ENCODE data around the gene SNX17. TPM values are rescaled to one million over a fixed set of nuclear protein-coding genes. Genes with fewer than 3 reads are reported as not detected.
A peak's percentile ranks its signal among the peaks of the same experiment; 100 is the strongest.

Gene SNX17
- total RNA-seq, 4 donors from 2014 or later, result 109 to 148 (median 130) TPM

GRCh38 chr2:27369471-27370025 lies 868 bp upstream of the SNX17 start:
- Histone ChIP-seq H3K36me3 (peaks cover 50% of the 10 kb centered on the region in 2 donors), H3K4me1 (peaks cover 18 to 25% of the 10 kb centered on the region in 2 donors), H3K9me3 (no peaks in the 10 kb centered on the region), H3K27ac (peak overlapping the region; percentile 73 to 83 (median 75)), H3K4me3 (replicated peaks in 1 of 3) (peak overlapping the region; percentile 81 to 94 (median 86)), H3K27me3 (no peaks in the 10 kb centered on the region)
- 3 to 5% methylated on average over 6 to 13 of the region's 18 CpGs for WGBS, 2 donors
- intact Hi-C loops (cut with DNase I), result loop anchor here (2.0 to 5.0 kb wide), 2 partner anchors 13 to 43 kb away; partner anchors contain the start of gene GTF3C2
- no peak for TF ChIP-seq POLR2A (IDR thresholded peaks at IDR 0.05)
- TF ChIP-seq, protein P1, sequence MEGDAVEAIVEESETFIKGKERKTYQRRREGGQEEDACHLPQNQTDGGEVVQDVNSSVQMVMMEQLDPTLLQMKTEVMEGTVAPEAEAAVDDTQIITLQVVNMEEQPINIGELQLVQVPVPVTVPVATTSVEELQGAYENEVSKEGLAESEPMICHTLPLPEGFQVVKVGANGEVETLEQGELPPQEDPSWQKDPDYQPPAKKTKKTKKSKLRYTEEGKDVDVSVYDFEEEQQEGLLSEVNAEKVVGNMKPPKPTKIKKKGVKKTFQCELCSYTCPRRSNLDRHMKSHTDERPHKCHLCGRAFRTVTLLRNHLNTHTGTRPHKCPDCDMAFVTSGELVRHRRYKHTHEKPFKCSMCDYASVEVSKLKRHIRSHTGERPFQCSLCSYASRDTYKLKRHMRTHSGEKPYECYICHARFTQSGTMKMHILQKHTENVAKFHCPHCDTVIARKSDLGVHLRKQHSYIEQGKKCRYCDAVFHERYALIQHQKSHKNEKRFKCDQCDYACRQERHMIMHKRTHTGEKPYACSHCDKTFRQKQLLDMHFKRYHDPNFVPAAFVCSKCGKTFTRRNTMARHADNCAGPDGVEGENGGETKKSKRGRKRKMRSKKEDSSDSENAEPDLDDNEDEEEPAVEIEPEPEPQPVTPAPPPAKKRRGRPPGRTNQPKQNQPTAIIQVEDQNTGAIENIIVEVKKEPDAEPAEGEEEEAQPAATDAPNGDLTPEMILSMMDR (IDR thresholded peaks at IDR 0.05), result no peak
- DNase-seq, result peak; percentile 78 to 79

DNA sequence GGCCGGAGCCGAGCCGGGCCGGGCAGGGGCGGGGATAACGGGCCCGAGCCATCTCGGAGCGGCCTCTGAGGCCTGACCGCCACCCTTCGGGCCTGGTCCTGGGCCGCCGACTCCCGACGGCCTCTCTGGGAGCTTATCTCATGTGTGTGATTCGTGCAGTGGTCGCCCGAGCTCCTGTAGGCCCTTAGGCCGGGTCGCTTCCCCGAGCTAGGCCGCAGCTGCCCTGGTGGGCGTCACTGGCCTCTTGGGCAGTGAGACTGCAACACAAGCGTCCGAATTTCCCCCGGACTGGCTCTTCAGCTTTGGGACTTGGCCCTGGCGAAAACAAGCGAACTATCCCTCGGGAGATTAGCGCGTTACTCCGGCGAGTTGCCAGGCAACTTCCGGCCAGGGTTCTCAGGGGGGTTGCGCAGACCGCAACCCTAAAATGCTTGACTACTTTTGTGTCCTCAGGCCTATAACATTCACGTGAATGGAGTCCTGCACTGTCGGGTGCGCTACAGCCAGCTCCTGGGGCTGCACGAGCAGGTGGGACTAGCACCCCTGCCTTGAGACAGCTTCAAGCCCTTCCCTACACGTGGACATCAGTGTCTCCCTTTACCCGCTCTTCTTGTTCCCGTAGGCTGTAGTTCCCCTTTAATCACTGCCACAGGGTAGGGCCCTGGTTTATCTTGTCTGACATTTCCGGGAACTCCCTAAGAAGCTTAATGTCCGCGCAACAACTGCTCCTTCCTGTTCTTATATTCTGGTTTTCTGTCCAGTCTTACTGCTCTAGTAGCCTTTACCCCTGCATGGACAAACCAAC lies 602 bp downstream of the SNX17 start:
- H3K4me1 ChIP-seq, result peaks cover 18 to 25% of the 10 kb centered on the region in 2 donors
- no peaks in the 10 kb centered on the region for H3K9me3 ChIP-seq
- H3K27ac ChIP-seq, result peak overlapping the region; percentile 24 to 83 (median 82)
- H3K4me3 ChIP-seq (replicated peaks in 1 of 3), result peak overlapping the region; percentile 48 to 94 (median 81)
- no peaks in the 10 kb centered on the region for H3K27me3 ChIP-seq
- intact Hi-C loops (cut with DNase I), result loop anchor here (2.0 kb wide), 1 partner anchor 14 kb away; the partner anchor contains the start of gene GTF3C2
- 1 to 4% methylated on average over 7 to 23 of the region's 46 CpGs for WGBS, 2 donors
- peaks cover 50 to 55% of the 10 kb centered on the region in 2 donors for H3K36me3 ChIP-seq
- TF ChIP-seq POLR2A (IDR thresholded peaks at IDR 0.05), result no peak
- TF ChIP-seq, protein P1 (IDR thresholded peaks at IDR 0.05), result no peak
- DNase-seq, result peak in 1 of 2 donors; percentile 65

GRCh38 chr2:27372937-27373336 lies 2.5 kb downstream of the SNX17 start:
- Histone ChIP-seq H3K27ac (no peak overlapping the region), H3K27me3 (no peaks in the 10 kb centered on the region), H3K4me1 (peaks cover 18 to 26% of the 10 kb centered on the region in 2 donors), H3K9me3 (no peaks in the 10 kb centered on the region), H3K4me3 (replicated peaks in 1 of 3) (no peak overlapping the region), H3K36me3 (peaks cover 52 to 54% of the 10 kb centered on the region in 2 donors)
- 83 to 96% methylated on average over 6 of the region's 6 CpGs for WGBS, 2 donors
- intact Hi-C loops (cut with DNase I), result no loop called here
- TF ChIP-seq, protein P1 (IDR thresholded peaks at IDR 0.05), result no peak
- no peak for TF ChIP-seq POLR2A (IDR thresholded peaks at IDR 0.05)
- no peak for DNase-seq

GRCh38 chr2:27373567-27373966 lies 3.2 kb downstream of the SNX17 start:
- intact Hi-C loops (cut with DNase I), result no loop called here
- peaks cover 49 to 52% of the 10 kb centered on the region in 2 donors for H3K36me3 ChIP-seq

More at GRCh38 chr2:27373567-27373966, 3.2 kb downstream of the SNX17 start:
- TF ChIP-seq, protein P1 (IDR thresholded peaks at IDR 0.05), result no peak
- TF ChIP-seq POLR2A (IDR thresholded peaks at IDR 0.05), result no peak
- H3K4me3 ChIP-seq (replicated peaks in 1 of 3), result no peak overlapping the region
- DNase-seq, result no peak
- peaks cover 18 to 30% of the 10 kb centered on the region in 2 donors for H3K4me1 ChIP-seq
- H3K9me3 ChIP-seq, result no peaks in the 10 kb centered on the region
- no peaks in the 10 kb centered on the region for H3K27me3 ChIP-seq
- no peak overlapping the region for H3K27ac ChIP-seq
- WGBS, 2 donors, result 87 to 96% methylated on average over 5 of the region's 5 CpGs

All from thyroid gland (tissue), 4 donors.